Fibroblast of the conjunctiva (primary cell): Measurements from ENCODE around the gene RNU7-1.

Experiments
- DNase-seq: peaks from one replicate; pipeline ENCODE4 v3.0.0-alpha.2; 2010; ENCODE audit warnings: low read depth

RNU7-1 gene

GRCh38 chr12:6919588-6919987 lies 24.0 kb upstream of the RNU7-1 start:
- no peak for DNase-seq

- DNase-seq = no peak
These were observed 22.1 kb upstream of the RNU7-1 start for GRCh38 chr12:6921539-6921938.

- no peak for DNase-seq
These were observed 21.3 kb upstream of the RNU7-1 start for GRCh38 chr12:6921996-6922946.

GRCh38 chr12:6923003-6923732 lies 20.4 kb upstream of the RNU7-1 start:
- DNase-seq = no peak

- no peak for DNase-seq
These were observed 19.8 kb upstream of the RNU7-1 start for GRCh38 chr12:6923851-6924250.

- DNase-seq = no peak
These were observed 18.4 kb upstream of the RNU7-1 start for GRCh38 chr12:6925239-6925539.

- DNase-seq = peak; percentile 67
These were observed 17.9 kb upstream of the RNU7-1 start for GRCh38 chr12:6925540-6926279.

GRCh38 chr12:6927379-6928021 lies 16.1 kb upstream of the RNU7-1 start, which contains the start of gene ATN1:
Gene ATN1 (plus strand): TSS chr12:6927959. CDS start chr12:6934002, 6,043 bp downstream.
- peak; percentile 70 for DNase-seq

- DNase-seq = no peak
These were observed 15.5 kb upstream of the RNU7-1 start for GRCh38 chr12:6928022-6928702.

- DNase-seq = no peak
These were observed 14.8 kb upstream of the RNU7-1 start for GRCh38 chr12:6928703-6929407.

- no peak for DNase-seq
These were observed 13.9 kb upstream of the RNU7-1 start for GRCh38 chr12:6929466-6930452.

- DNase-seq = no peak
These were observed 10.8 kb upstream of the RNU7-1 start for GRCh38 chr12:6932766-6933165.

- no peak for DNase-seq
These were observed 9.5 kb upstream of the RNU7-1 start for GRCh38 chr12:6934110-6934509.

- DNase-seq = no peak
These were observed 8.0 kb upstream of the RNU7-1 start for GRCh38 chr12:6935371-6936193.

- no peak for DNase-seq
These were observed 7.4 kb upstream of the RNU7-1 start for GRCh38 chr12:6936194-6936635.

GRCh38 chr12:6936636-6937480 lies 6.8 kb upstream of the RNU7-1 start:
- DNase-seq = no peak

- DNase-seq = peak; percentile 87
These were observed 5.9 kb upstream of the RNU7-1 start for GRCh38 chr12:6937481-6938352.
